HUES6 (cell line): ENCODE data around the gene TECPR1.

Experiments used
- H3K27ac ChIP-seq: 2 replicates; pipeline ENCODE4 v1.7.0; 2013; ENCODE audit warnings: low read depth, mild to moderate bottlenecking, low read length, inconsistent platforms
- H3K27me3 ChIP-seq: 2 replicates; pipeline ENCODE4 v1.6.1; 2013; ENCODE audit warnings: low read length; ENCODE audit not compliant: control insufficient read depth, insufficient read depth
- H3K36me3 ChIP-seq: 2 replicates; pipeline ENCODE4 v1.6.1; 2013; ENCODE audit warnings: low read length; ENCODE audit not compliant: control insufficient read depth, insufficient read depth
- H3K4me1 ChIP-seq: 2 replicates; pipeline ENCODE4 v1.6.1; 2013; ENCODE audit warnings: low read length; ENCODE audit not compliant: control insufficient read depth, insufficient read depth
- H3K4me3 ChIP-seq: 2 replicates; pipeline ENCODE4 v1.5.1; 2013; ENCODE audit warnings: low read depth, low read length
- H3K9ac ChIP-seq: one replicate; pipeline ENCODE4 v1.6.1; 2013; ENCODE audit warnings: mild to moderate bottlenecking, low read length
- H3K9me3 ChIP-seq: 2 replicates; pipeline ENCODE4 v1.6.1; 2013; ENCODE audit warnings: low read depth, low read length; ENCODE audit not compliant: control insufficient read depth, insufficient read depth

TECPR1 gene

GRCh38 chr7:98257701-98258100, 5.7 kb upstream of the TECPR1 start:
- no peak overlapping the region for H3K27ac ChIP-seq
- H3K4me3 ChIP-seq: no peak overlapping the region
- H3K9me3 ChIP-seq: peaks cover 8% of the 10 kb centered on the region; the same call in 1 of the 2 replicates
- H3K4me1 ChIP-seq: no peaks in the 10 kb centered on the region
- peaks cover 7% of the 10 kb centered on the region for H3K36me3 ChIP-seq
- no peak overlapping the region for H3K9ac ChIP-seq
- no peaks in the 10 kb centered on the region for H3K27me3 ChIP-seq

- H3K27ac ChIP-seq: no peak overlapping the region
- no peak overlapping the region for H3K4me3 ChIP-seq
- peaks cover 7% of the 10 kb centered on the region for H3K36me3 ChIP-seq
- no peak overlapping the region for H3K9ac ChIP-seq
- H3K27me3 ChIP-seq: no peaks in the 10 kb centered on the region
- H3K4me1 ChIP-seq: 0 out of 2 replicates have a peak, but pooled peaks cover under 1% of the 10 kb centered on the region
- 0 out of 2 replicates have a peak, but pooled peaks cover 3% of the 10 kb centered on the region for H3K9me3 ChIP-seq
Measured at GRCh38 chr7:98256431-98256830, 4.4 kb upstream of the TECPR1 start.

GRCh38 chr7:98254951-98255610, 3.0 kb upstream of the TECPR1 start:
- peaks cover 7% of the 10 kb centered on the region for H3K36me3 ChIP-seq
- peaks cover 10% of the 10 kb centered on the region for H3K4me1 ChIP-seq
- H3K9me3 ChIP-seq: no peaks in the 10 kb centered on the region
- H3K27me3 ChIP-seq: no peaks in the 10 kb centered on the region
- no peak overlapping the region for H3K9ac ChIP-seq
- H3K27ac ChIP-seq: no peak overlapping the region
- H3K4me3 ChIP-seq: no peak overlapping the region

- Histone ChIP-seq H3K27ac (no peak overlapping the region), H3K9ac (no peak overlapping the region), H3K9me3 (no peaks in the 10 kb centered on the region), H3K4me1 (peaks cover 10% of the 10 kb centered on the region), H3K27me3 (no peaks in the 10 kb centered on the region), H3K36me3 (peaks cover 7% of the 10 kb centered on the region), H3K4me3 (no peak overlapping the region)
Measured at GRCh38 chr7:98254516-98254915, 2.5 kb upstream of the TECPR1 start.

GRCh38 chr7:98252425-98253054, 508 bp upstream of the TECPR1 start:
- peak overlapping the region; percentile 61 for H3K9ac ChIP-seq

GRCh38 chr7:98251231-98251600, 816 bp downstream of the TECPR1 start:
- Histone ChIP-seq H3K27ac (no peak overlapping the region), H3K9me3 (no peaks in the 10 kb centered on the region), H3K4me1 (peaks cover 10% of the 10 kb centered on the region), H3K4me3 (peak overlapping the region; percentile 94), H3K27me3 (no peaks in the 10 kb centered on the region), H3K9ac (peak overlapping the region; percentile 55), H3K36me3 (no peaks in the 10 kb centered on the region)

More at GRCh38 chr7:98252425-98253054, 508 bp upstream of the TECPR1 start:
- H3K4me1 ChIP-seq: peaks cover 10% of the 10 kb centered on the region
- H3K9me3 ChIP-seq: no peaks in the 10 kb centered on the region
- H3K27ac ChIP-seq: no peak overlapping the region
- H3K27me3 ChIP-seq: no peaks in the 10 kb centered on the region
- H3K36me3 ChIP-seq: peaks cover 5% of the 10 kb centered on the region; the same call in 1 of the 2 replicates
- H3K4me3 ChIP-seq: peak overlapping the region; percentile 94

GRCh38 chr7:98250789-98251188, 1.2 kb downstream of the TECPR1 start:
- H3K36me3 ChIP-seq: no peaks in the 10 kb centered on the region
- no peaks in the 10 kb centered on the region for H3K9me3 ChIP-seq
- H3K27ac ChIP-seq: no peak overlapping the region
- peak overlapping the region; percentile 21 for H3K9ac ChIP-seq
- peaks cover 10% of the 10 kb centered on the region for H3K4me1 ChIP-seq
- H3K27me3 ChIP-seq: no peaks in the 10 kb centered on the region
- peak overlapping the region; percentile 94 for H3K4me3 ChIP-seq

- H3K4me3 ChIP-seq: no peak overlapping the region
- no peak overlapping the region for H3K27ac ChIP-seq
- H3K36me3 ChIP-seq: 0 out of 2 replicates have a peak, but pooled peaks cover 3% of the 10 kb centered on the region
- H3K9ac ChIP-seq: no peak overlapping the region
- H3K27me3 ChIP-seq: no peaks in the 10 kb centered on the region
- no peaks in the 10 kb centered on the region for H3K9me3 ChIP-seq
- H3K4me1 ChIP-seq: peaks cover 10% of the 10 kb centered on the region
Measured at GRCh38 chr7:98249106-98249505, 2.9 kb downstream of the TECPR1 start.

GRCh38 chr7:98248156-98248555, 3.9 kb downstream of the TECPR1 start:
- H3K27me3 ChIP-seq: no peaks in the 10 kb centered on the region
- H3K4me3 ChIP-seq: no peak overlapping the region
- no peak overlapping the region for H3K9ac ChIP-seq
- H3K36me3 ChIP-seq: 0 out of 2 replicates have a peak, but pooled peaks cover 4% of the 10 kb centered on the region
- H3K4me1 ChIP-seq: peaks cover 10% of the 10 kb centered on the region
- no peaks in the 10 kb centered on the region for H3K9me3 ChIP-seq
- no peak overlapping the region for H3K27ac ChIP-seq

- H3K9ac ChIP-seq: no peak overlapping the region
- H3K27me3 ChIP-seq: no peaks in the 10 kb centered on the region
- H3K4me1 ChIP-seq: 0 out of 2 replicates have a peak, but pooled peaks cover 3% of the 10 kb centered on the region
- 0 out of 2 replicates have a peak, but pooled peaks cover 4% of the 10 kb centered on the region for H3K36me3 ChIP-seq
- H3K4me3 ChIP-seq: no peak overlapping the region
- H3K9me3 ChIP-seq: no peaks in the 10 kb centered on the region
- H3K27ac ChIP-seq: no peak overlapping the region
Measured at GRCh38 chr7:98244871-98245270, 7.2 kb downstream of the TECPR1 start.

- Histone ChIP-seq H3K9ac (no peak overlapping the region), H3K36me3 (0 out of 2 replicates have a peak, but pooled peaks cover 4% of the 10 kb centered on the region), H3K9me3 (no peaks in the 10 kb centered on the region), H3K4me1 (0 out of 2 replicates have a peak, but pooled peaks cover 3% of the 10 kb centered on the region), H3K27me3 (no peaks in the 10 kb centered on the region), H3K4me3 (no peak overlapping the region), H3K27ac (no peak overlapping the region)
Measured at GRCh38 chr7:98242934-98243333, 9.1 kb downstream of the TECPR1 start.
